Prostate gland (tissue), 2 donors: ENCODE data around the gene PKHD1. TPM values are rescaled to one million over a fixed set of nuclear protein-coding genes. Genes with fewer than 3 reads are reported as not detected.
"Not testable (repeated sequence)": the region's sequence is repeated elsewhere in the genome, so short reads cannot be mapped to it uniquely, and the experiment has no call there.

ENCODE experiments used
- DNase-seq: peaks from one replicate; pipeline ENCODE4 v3.0.0-alpha.2; 2019; ENCODE audit warnings: low spot score
- H3K27ac ChIP-seq, 2 donors: fragments of 200-600 bp; sonication (generic); 2 replicates each; pipeline ENCODE4 v1.5.1; 2017 to 2019
- H3K27me3 ChIP-seq: fragments of 200-600 bp; sonication (generic); replicated peaks from 2 replicates; pipeline ENCODE4 v1.5.1; 2019; ENCODE audit not compliant: insufficient read depth
- H3K36me3 ChIP-seq, 2 donors: fragments of 200-600 bp; sonication (generic); 1 replicate in 1 of 2; 2 replicates in 1 of 2; pipeline versions ENCODE4 v1.5.1 to v1.8.1; 2017 to 2019
- H3K4me1 ChIP-seq: fragments of 200-600 bp; sonication (generic); replicated peaks from 2 replicates; pipeline ENCODE4 v1.5.1; 2019
- H3K4me3 ChIP-seq, 2 donors: fragments of 200-600 bp; sonication (generic); 2 replicates each; pipeline ENCODE4 v1.5.1; 2017 to 2019
- H3K9me3 ChIP-seq: fragments of 200-600 bp; sonication (generic); 2 replicates; pipeline ENCODE4 v1.5.1; 2017
- CTCF ChIP-seq, 4 experiments: fragments of 200-600 bp in 2 of 4; fragments of 450-650 bp in 2 of 4; sonication (generic) in 2 of 4; IDR thresholded peaks; 1 replicate in 3 of 4; 2 replicates in 1 of 4; pipeline ENCODE4 v1.5.1; 2016 to 2019; ENCODE audit warnings: antibody characterized with exemption in 4 of 4, mild to moderate bottlenecking in 2 of 4, moderate library complexity in 2 of 4
- POLR2A ChIP-seq: fragments of 450-650 bp; IDR thresholded peaks from one replicate; pipeline ENCODE4 v1.6.1; 2016; ENCODE audit warnings: antibody characterized with exemption, mild to moderate bottlenecking
- POLR2AphosphoS5 ChIP-seq: sonication (generic); formaldehyde crosslinking; IDR thresholded peaks from one replicate; pipeline ENCODE4 v1.6.1; 2017; ENCODE audit warnings: antibody characterized with exemption
- WGBS: methylation state at CpG from one replicate; pipeline ENCODE4 v1.1.5; 2018; 5-methylcytosine and 5-hydroxymethylcytosine counted together
- intact Hi-C: fragments of 100-400 bp; cut with DNase I; formaldehyde crosslinking; loops from one replicate; pipeline ENCODE4 v1.14.2; 2022
- total RNA-seq, 2 donors: library from RNA; depleted of rRNA; stranded (reverse); fragments of >200 nt; gene quantifications; one replicate each; pipeline ENCODE4 v1.1.0, GENCODE V29; 2016

PKHD1 gene
- total RNA-seq, 2 donors from 2014 or later = 0.46 to 1.1 TPM

DNA sequence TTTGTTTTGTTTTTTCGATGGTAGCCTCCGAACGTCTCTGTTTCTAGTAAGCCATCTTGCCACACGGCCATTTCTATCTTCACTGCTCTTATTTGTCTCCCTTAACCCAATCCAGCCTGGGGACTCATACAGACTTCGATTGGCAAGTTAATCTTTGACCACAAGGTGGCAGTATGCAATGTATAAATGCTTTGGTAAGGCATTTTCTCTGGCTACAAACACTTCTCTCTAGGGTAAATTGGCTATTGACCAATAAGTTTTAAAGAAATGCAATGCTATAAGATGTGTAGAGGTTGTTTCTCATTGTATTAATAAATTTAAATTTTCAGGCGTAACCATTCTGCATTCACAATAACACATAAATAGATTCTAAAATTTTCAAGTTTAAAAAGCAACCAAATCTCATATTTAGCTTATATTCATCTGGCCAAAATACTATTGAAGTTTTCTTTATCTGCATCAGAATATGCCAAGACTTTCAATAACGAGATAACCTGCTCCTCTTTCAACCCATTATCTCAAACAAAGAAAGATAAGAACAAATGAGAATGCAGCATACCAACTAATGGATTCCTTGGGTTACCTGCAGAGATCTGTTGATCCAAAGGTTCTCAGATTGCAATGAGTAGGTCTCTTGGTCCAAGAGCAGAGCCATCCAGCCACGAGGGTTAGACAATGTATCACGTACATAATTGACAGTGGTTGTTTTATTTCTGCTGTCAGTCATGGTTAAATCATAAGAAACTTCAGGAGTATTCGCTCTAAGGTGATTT lies 231.9 kb downstream of the PKHD1 start:
- WGBS = 36% methylated on average over 10 of the region's 10 CpGs
- peak; percentile 39 to 71 (median 60) for TF ChIP-seq CTCF (IDR thresholded peaks at IDR 0.05)
- TF ChIP-seq POLR2A = no peak
- TF ChIP-seq POLR2AphosphoS5 = no peak
- intact Hi-C loops = loop anchor here (10.0 kb wide), 2 partner anchors 99 to 1041 kb away; partner anchors contain the start of gene TFAP2B
- Histone ChIP-seq H3K27me3 (no peaks in the 10 kb centered on the region), H3K36me3 (no peaks in the 10 kb centered on the region), H3K4me3 (no peak overlapping the region), H3K9me3 (no peaks in the 10 kb centered on the region), H3K4me1 (no peaks in the 10 kb centered on the region), H3K27ac (no peak overlapping the region)
- peak; percentile 36 for DNase-seq

- no peak overlapping the region for H3K27ac ChIP-seq
- no peak for DNase-seq
- WGBS = 88% methylated on average over 16 of the region's 16 CpGs
- no peak overlapping the region for H3K4me3 ChIP-seq
- no peak for TF ChIP-seq POLR2A
- TF ChIP-seq POLR2AphosphoS5 = no peak
- TF ChIP-seq CTCF (IDR thresholded peaks at IDR 0.05) = no peak
- no peaks in the 10 kb centered on the region for H3K27me3 ChIP-seq
- H3K9me3 ChIP-seq = no peaks in the 10 kb centered on the region
- H3K4me1 ChIP-seq = no peaks in the 10 kb centered on the region
- intact Hi-C loops = loop anchor here (10.0 kb wide), 2 partner anchors 100 to 1040 kb away; partner anchors contain the start of gene TFAP2B
- no peaks in the 10 kb centered on the region for H3K36me3 ChIP-seq
These were observed 232.5 kb downstream of the PKHD1 start for GRCh38 chr6:51854876-51855275.

DNA sequence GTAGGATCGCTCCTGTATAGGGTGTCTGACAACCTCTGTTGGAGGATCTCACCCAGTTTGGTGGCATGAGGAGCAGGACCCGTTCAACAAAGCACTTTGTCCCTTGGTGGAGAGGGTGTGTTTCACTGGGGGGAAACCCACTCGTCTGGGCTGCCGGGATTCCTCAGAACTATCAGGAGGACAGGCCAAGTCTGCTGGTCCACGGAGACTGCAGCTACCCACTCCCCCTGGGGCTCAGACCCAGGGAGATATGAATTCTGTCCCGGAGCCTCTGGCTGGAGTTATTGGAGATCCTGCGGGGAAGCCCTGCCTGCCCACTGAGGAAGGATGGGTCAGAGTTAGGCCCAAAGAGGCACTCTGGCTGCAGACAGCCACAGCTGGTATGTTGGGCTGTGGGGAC lies 233.1 kb downstream of the PKHD1 start:
- Histone ChIP-seq H3K4me1 (no peaks in the 10 kb centered on the region), H3K27ac (no peak overlapping the region), H3K36me3 (no peaks in the 10 kb centered on the region), H3K9me3 (no peaks in the 10 kb centered on the region), H3K4me3 (no peak overlapping the region), H3K27me3 (no peaks in the 10 kb centered on the region)
- intact Hi-C loops = loop anchor here (10.0 kb wide), 2 partner anchors 100 to 1040 kb away; partner anchors contain the start of gene TFAP2B
- DNase-seq = no peak
- 83% methylated on average over 7 of the region's 7 CpGs for WGBS
- no peak for TF ChIP-seq POLR2A
- TF ChIP-seq CTCF (IDR thresholded peaks at IDR 0.05) = no peak
- no peak for TF ChIP-seq POLR2AphosphoS5

- DNase-seq, H3K9me3 ChIP-seq, H3K36me3 ChIP-seq, H3K27me3 ChIP-seq, H3K4me3 ChIP-seq, H3K4me1 ChIP-seq, H3K27ac ChIP-seq: not testable (repeated sequence)
- intact Hi-C loops = loop anchor here (10.0 kb wide), 2 partner anchors 102 to 1038 kb away; partner anchors contain the start of gene TFAP2B
- 84% methylated on average over 1 of the region's 1 CpG for WGBS
These were observed 234.3 kb downstream of the PKHD1 start for GRCh38 chr6:51853109-51853508.

- 90% methylated on average over 2 of the region's 2 CpGs for WGBS
- no peak for DNase-seq
- intact Hi-C loops = no loop called here
- Histone ChIP-seq H3K27me3 (no peaks in the 10 kb centered on the region), H3K27ac (no peak overlapping the region), H3K4me3 (no peak overlapping the region), H3K36me3 (no peaks in the 10 kb centered on the region), H3K9me3 (no peaks in the 10 kb centered on the region), H3K4me1 (no peaks in the 10 kb centered on the region)
- no peak for TF ChIP-seq POLR2A
These were observed 240.9 kb downstream of the PKHD1 start for GRCh38 chr6:51846531-51846930.

GRCh38 chr6:51844336-51844735 lies 243.1 kb downstream of the PKHD1 start:
- no peaks in the 10 kb centered on the region for H3K4me1 ChIP-seq
- H3K27ac ChIP-seq = no peak overlapping the region
- no peaks in the 10 kb centered on the region for H3K36me3 ChIP-seq
- no peak for DNase-seq
- no peak overlapping the region for H3K4me3 ChIP-seq
- H3K9me3 ChIP-seq = no peaks in the 10 kb centered on the region
- TF ChIP-seq CTCF (IDR thresholded peaks at IDR 0.05) (peak in 1 of 4 experiments; percentile 22), POLR2AphosphoS5 (no peak)
- intact Hi-C loops = no loop called here
- 82% methylated on average over 3 of the region's 3 CpGs for WGBS
- H3K27me3 ChIP-seq = no peaks in the 10 kb centered on the region
